ENCODE data around the gene CLTC.
A peak's percentile ranks its signal among the peaks of the same experiment; 100 is the strongest.

The CLTC gene

GRCh38 chr17:59627770-59628171 lies 8.1 kb downstream of the CLTC start:
- TF ChIP-seq, protein P1, sequence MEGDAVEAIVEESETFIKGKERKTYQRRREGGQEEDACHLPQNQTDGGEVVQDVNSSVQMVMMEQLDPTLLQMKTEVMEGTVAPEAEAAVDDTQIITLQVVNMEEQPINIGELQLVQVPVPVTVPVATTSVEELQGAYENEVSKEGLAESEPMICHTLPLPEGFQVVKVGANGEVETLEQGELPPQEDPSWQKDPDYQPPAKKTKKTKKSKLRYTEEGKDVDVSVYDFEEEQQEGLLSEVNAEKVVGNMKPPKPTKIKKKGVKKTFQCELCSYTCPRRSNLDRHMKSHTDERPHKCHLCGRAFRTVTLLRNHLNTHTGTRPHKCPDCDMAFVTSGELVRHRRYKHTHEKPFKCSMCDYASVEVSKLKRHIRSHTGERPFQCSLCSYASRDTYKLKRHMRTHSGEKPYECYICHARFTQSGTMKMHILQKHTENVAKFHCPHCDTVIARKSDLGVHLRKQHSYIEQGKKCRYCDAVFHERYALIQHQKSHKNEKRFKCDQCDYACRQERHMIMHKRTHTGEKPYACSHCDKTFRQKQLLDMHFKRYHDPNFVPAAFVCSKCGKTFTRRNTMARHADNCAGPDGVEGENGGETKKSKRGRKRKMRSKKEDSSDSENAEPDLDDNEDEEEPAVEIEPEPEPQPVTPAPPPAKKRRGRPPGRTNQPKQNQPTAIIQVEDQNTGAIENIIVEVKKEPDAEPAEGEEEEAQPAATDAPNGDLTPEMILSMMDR (IDR thresholded peaks at IDR 0.05; ENCODE audit: insufficient read depth, low read length, poor library complexity, severe bottlenecking), result no peak
- peaks cover 4% of the 10 kb centered on the region for H3K36me3 ChIP-seq (ENCODE audit: control insufficient read depth, insufficient read depth, low read length)
- peak; percentile 46 for DNase-seq (ENCODE audit: extremely low read depth, insufficient read length)
- no peaks in the 10 kb centered on the region for H3K27me3 ChIP-seq (replicated peaks; ENCODE audit: control insufficient read depth, insufficient read depth, low read length)
- H3K4me3 ChIP-seq (replicated peaks; ENCODE audit: low read depth, low read length), result no peak overlapping the region; the same call in 1 of the 2 replicates

- TF ChIP-seq, protein P1 (IDR thresholded peaks at IDR 0.05; ENCODE audit: insufficient read depth, low read length, poor library complexity, severe bottlenecking), result no peak
- DNase-seq (ENCODE audit: extremely low read depth, insufficient read length), result no peak
- no peak overlapping the region for H3K4me3 ChIP-seq (replicated peaks; ENCODE audit: low read depth, low read length)
- no peaks in the 10 kb centered on the region for H3K27me3 ChIP-seq (replicated peaks; ENCODE audit: control insufficient read depth, insufficient read depth, low read length)
- H3K36me3 ChIP-seq (ENCODE audit: control insufficient read depth, insufficient read depth, low read length), result peaks cover 6% of the 10 kb centered on the region
Measured at GRCh38 chr17:59629174-59629573, 9.5 kb downstream of the CLTC start.

- Histone ChIP-seq H3K27me3 (replicated peaks; ENCODE audit: control insufficient read depth, insufficient read depth, low read length) (no peaks in the 10 kb centered on the region), H3K4me3 (replicated peaks; ENCODE audit: low read depth, low read length) (no peak overlapping the region), H3K36me3 (ENCODE audit: control insufficient read depth, insufficient read depth, low read length) (peaks cover 6% of the 10 kb centered on the region)
- TF ChIP-seq, protein P1 (IDR thresholded peaks at IDR 0.05; ENCODE audit: insufficient read depth, low read length, poor library complexity, severe bottlenecking), result no peak
- no peak for DNase-seq (ENCODE audit: extremely low read depth, insufficient read length)
Measured at GRCh38 chr17:59631276-59631675, 11.6 kb downstream of the CLTC start.

GRCh38 chr17:59632398-59632797 lies 12.7 kb downstream of the CLTC start:
- TF ChIP-seq, protein P1 (IDR thresholded peaks at IDR 0.05; ENCODE audit: insufficient read depth, low read length, poor library complexity, severe bottlenecking), result no peak
- DNase-seq (ENCODE audit: extremely low read depth, insufficient read length), result no peak
- Histone ChIP-seq H3K36me3 (ENCODE audit: control insufficient read depth, insufficient read depth, low read length) (peaks cover 6% of the 10 kb centered on the region), H3K27me3 (replicated peaks; ENCODE audit: control insufficient read depth, insufficient read depth, low read length) (no peaks in the 10 kb centered on the region), H3K4me3 (replicated peaks; ENCODE audit: low read depth, low read length) (no peak overlapping the region)

- TF ChIP-seq, protein P1 (IDR thresholded peaks at IDR 0.05; ENCODE audit: insufficient read depth, low read length, poor library complexity, severe bottlenecking), result no peak
- peaks cover 4% of the 10 kb centered on the region for H3K36me3 ChIP-seq (ENCODE audit: control insufficient read depth, insufficient read depth, low read length)
- no peaks in the 10 kb centered on the region for H3K27me3 ChIP-seq (replicated peaks; ENCODE audit: control insufficient read depth, insufficient read depth, low read length)
- DNase-seq (ENCODE audit: extremely low read depth, insufficient read length), result no peak
- no peak overlapping the region for H3K4me3 ChIP-seq (replicated peaks; ENCODE audit: low read depth, low read length)
Measured at GRCh38 chr17:59633658-59634359, 14.1 kb downstream of the CLTC start.
